WTC11 (cell line): ENCODE measurements around the gene UBQLN1. TPM values are rescaled to one million over a fixed set of nuclear protein-coding genes. Genes with fewer than 3 reads are reported as not detected.

ENCODE experiments used
- ATAC-seq: fragments of 200-7000 bp; cut with Tn5 transposase; 2 replicates; pipeline ENCODE4 v1.10.0; 2021; ENCODE audit warnings: mild to moderate bottlenecking, moderate library complexity
- CTCF ChIA-PET: fragments of 300-600 bp; sonication (Branson Sonifier 250); formaldehyde crosslinking; loops from one replicate; lab custom pipeline; 2021; ENCODE audit warnings: antibody characterized with exemption; lab: Charles Lee
- POLR2A ChIA-PET: fragments of 350-600 bp; sonication (Branson Sonifier 250); formaldehyde crosslinking; loops from one replicate; lab custom pipeline; 2021; ENCODE audit warnings: antibody characterized with exemption; lab: Charles Lee
- DNase-seq: peaks from one replicate; pipeline ENCODE4 v3.0.0; 2021; ENCODE audit warnings: low spot score
- H3K27ac Mint-ChIP-seq: 2 replicates; pipeline ENCODE4 v1.8.0; 2021; ENCODE audit warnings: mixed read lengths
- H3K27me3 Mint-ChIP-seq: 2 replicates; pipeline ENCODE4 v1.8.0; 2021; ENCODE audit warnings: low read depth, mild to moderate bottlenecking, moderate library complexity, mixed read lengths
- H3K36me3 Mint-ChIP-seq: 2 replicates; pipeline ENCODE4 v1.8.0; 2021; ENCODE audit warnings: mixed read lengths
- H3K4me1 Mint-ChIP-seq: 2 replicates; pipeline ENCODE4 v1.8.0; 2022; ENCODE audit warnings: mixed read lengths
- H3K4me3 Mint-ChIP-seq: 2 replicates; pipeline ENCODE4 v1.8.0; 2021; ENCODE audit warnings: mild to moderate bottlenecking, moderate library complexity, mixed read lengths
- H3K9me3 Mint-ChIP-seq: 2 replicates; pipeline ENCODE4 v1.8.0; 2021; ENCODE audit warnings: mixed read lengths
- ATF1 ChIP-seq: sonication (generic); formaldehyde crosslinking; IDR thresholded peaks from 2 replicates; pipeline ENCODE4 v1.8.1; 2023; ENCODE audit warnings: mild to moderate bottlenecking, moderate library complexity, missing genetic modification reagents
- GABPB1 ChIP-seq: sonication (generic); formaldehyde crosslinking; IDR thresholded peaks from 2 replicates; pipeline ENCODE4 v1.8.1; 2023; ENCODE audit warnings: mild to moderate bottlenecking, missing genetic modification reagents
- GRHL2 ChIP-seq: fragments of 250-450 bp; sonication (Bioruptor Pico); IDR thresholded peaks from 2 replicates; pipeline ENCODE4 v1.8.0; 2022; ENCODE audit warnings: mild to moderate bottlenecking, moderate library complexity; ENCODE audit not compliant: insufficient replicate concordance, severe bottlenecking
- MXD4 ChIP-seq: fragments of 250-450 bp; sonication (Bioruptor Pico); IDR thresholded peaks from 2 replicates; pipeline ENCODE4 v1.8.0; 2021; ENCODE audit warnings: mild to moderate bottlenecking, moderate library complexity, borderline replicate concordance
- NFATC4 ChIP-seq: fragments of 250-450 bp; sonication (Bioruptor Pico); IDR thresholded peaks from 2 replicates; pipeline ENCODE4 v1.9.0; 2021; ENCODE audit warnings: mild to moderate bottlenecking
- SMAD4 ChIP-seq: sonication (generic); formaldehyde crosslinking; IDR thresholded peaks from 2 replicates; pipeline ENCODE4 v1.8.0; 2022; ENCODE audit warnings: mild to moderate bottlenecking, missing genetic modification reagents
- TCF7 ChIP-seq: sonication (generic); formaldehyde crosslinking; IDR thresholded peaks from 2 replicates; pipeline ENCODE4 v1.8.0; 2022; ENCODE audit warnings: mild to moderate bottlenecking, low read depth, missing genetic modification reagents, moderate library complexity
- ZNF416 ChIP-seq: fragments of 250-450 bp; sonication (Bioruptor Pico); IDR thresholded peaks from 2 replicates; pipeline ENCODE4 v1.9.0; 2021; ENCODE audit warnings: mild to moderate bottlenecking, inconsistent platforms
- ZNF671 ChIP-seq: fragments of 250-450 bp; sonication (Bioruptor Pico); IDR thresholded peaks from 2 replicates; pipeline ENCODE4 v1.8.0; 2021; ENCODE audit warnings: mild to moderate bottlenecking
- total RNA-seq: library from RNA; stranded (reverse); gene quantifications from 3 replicates; pipeline ENCODE4 v1.2.3, GENCODE V29; 2021
- TF ChIP-seq, protein P1 (sequence below): sonication (generic); formaldehyde crosslinking; IDR thresholded peaks from 2 replicates; pipeline ENCODE4 v1.8.0; 2022; ENCODE audit warnings: missing genetic modification reagents
- TF ChIP-seq, protein P2 (sequence below): sonication (generic); formaldehyde crosslinking; conservative IDR thresholded peaks from 2 replicates; pipeline ENCODE4 v1.8.1; 2023; ENCODE audit warnings: mild to moderate bottlenecking, low read depth, missing genetic modification reagents, moderate library complexity
- TF ChIP-seq, protein P3 (sequence below): sonication (generic); formaldehyde crosslinking; IDR thresholded peaks from 2 replicates; pipeline ENCODE4 v1.8.1; 2022; ENCODE audit warnings: low read depth, mild to moderate bottlenecking, moderate library complexity, missing genetic modification reagents, borderline replicate concordance
- TF ChIP-seq, protein P4 (sequence below): sonication (generic); formaldehyde crosslinking; IDR thresholded peaks from 2 replicates; pipeline ENCODE4 v1.8.0; 2023; ENCODE audit warnings: mild to moderate bottlenecking, missing genetic modification reagents
- TF ChIP-seq, protein P5 (sequence below): sonication (generic); formaldehyde crosslinking; IDR thresholded peaks from 2 replicates; pipeline ENCODE4 v1.8.0; 2022; ENCODE audit warnings: mild to moderate bottlenecking, missing genetic modification reagents
- TF ChIP-seq, protein P6 (sequence below): sonication (generic); formaldehyde crosslinking; IDR thresholded peaks from 2 replicates; pipeline ENCODE4 v1.8.1; 2023; ENCODE audit warnings: mild to moderate bottlenecking, missing genetic modification reagents
- TF ChIP-seq, protein P7 (sequence below): sonication (generic); formaldehyde crosslinking; IDR thresholded peaks from 2 replicates; pipeline ENCODE4 v1.8.0; 2022; ENCODE audit warnings: mild to moderate bottlenecking, missing genetic modification reagents

Gene UBQLN1
- total RNA-seq, 1 experiment from 2014 or later = 110 TPM

DNA sequence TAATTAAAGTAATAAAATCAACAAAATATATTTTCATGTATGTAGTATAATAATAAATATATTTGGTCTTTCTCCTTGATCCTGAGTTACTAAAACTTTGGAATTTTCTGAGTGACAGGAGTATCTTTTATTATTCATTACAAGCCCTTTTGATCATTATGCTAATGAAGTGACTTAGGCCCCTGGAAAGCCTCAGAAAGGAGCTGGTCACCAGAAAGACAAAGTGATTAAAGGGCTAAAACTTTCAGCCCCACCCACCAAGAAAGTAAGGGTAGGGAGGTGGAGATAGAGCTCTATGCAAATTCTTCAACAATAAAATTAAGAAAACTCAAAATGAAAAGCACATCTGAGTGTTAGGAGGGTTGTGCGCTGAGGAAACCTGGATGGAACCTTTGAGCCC, 27.5 kb downstream of the UBQLN1 start (continued):
- TF ChIP-seq, protein P1, sequence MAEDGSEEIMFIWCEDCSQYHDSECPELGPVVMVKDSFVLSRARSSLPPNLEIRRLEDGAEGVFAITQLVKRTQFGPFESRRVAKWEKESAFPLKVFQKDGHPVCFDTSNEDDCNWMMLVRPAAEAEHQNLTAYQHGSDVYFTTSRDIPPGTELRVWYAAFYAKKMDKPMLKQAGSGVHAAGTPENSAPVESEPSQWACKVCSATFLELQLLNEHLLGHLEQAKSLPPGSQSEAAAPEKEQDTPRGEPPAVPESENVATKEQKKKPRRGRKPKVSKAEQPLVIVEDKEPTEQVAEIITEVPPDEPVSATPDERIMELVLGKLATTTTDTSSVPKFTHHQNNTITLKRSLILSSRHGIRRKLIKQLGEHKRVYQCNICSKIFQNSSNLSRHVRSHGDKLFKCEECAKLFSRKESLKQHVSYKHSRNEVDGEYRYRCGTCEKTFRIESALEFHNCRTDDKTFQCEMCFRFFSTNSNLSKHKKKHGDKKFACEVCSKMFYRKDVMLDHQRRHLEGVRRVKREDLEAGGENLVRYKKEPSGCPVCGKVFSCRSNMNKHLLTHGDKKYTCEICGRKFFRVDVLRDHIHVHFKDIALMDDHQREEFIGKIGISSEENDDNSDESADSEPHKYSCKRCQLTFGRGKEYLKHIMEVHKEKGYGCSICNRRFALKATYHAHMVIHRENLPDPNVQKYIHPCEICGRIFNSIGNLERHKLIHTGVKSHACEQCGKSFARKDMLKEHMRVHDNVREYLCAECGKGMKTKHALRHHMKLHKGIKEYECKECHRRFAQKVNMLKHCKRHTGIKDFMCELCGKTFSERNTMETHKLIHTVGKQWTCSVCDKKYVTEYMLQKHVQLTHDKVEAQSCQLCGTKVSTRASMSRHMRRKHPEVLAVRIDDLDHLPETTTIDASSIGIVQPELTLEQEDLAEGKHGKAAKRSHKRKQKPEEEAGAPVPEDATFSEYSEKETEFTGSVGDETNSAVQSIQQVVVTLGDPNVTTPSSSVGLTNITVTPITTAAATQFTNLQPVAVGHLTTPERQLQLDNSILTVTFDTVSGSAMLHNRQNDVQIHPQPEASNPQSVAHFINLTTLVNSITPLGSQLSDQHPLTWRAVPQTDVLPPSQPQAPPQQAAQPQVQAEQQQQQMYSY (CRISPR knock-in tag) = no peak
- TF ChIP-seq ZNF671 (CRISPR knock-in tag) (no peak), ATF1 (CRISPR knock-in tag) (no peak), SMAD4 (CRISPR knock-in tag) (no peak), TCF7 (CRISPR knock-in tag) (no peak)
- TF ChIP-seq, protein P2, sequence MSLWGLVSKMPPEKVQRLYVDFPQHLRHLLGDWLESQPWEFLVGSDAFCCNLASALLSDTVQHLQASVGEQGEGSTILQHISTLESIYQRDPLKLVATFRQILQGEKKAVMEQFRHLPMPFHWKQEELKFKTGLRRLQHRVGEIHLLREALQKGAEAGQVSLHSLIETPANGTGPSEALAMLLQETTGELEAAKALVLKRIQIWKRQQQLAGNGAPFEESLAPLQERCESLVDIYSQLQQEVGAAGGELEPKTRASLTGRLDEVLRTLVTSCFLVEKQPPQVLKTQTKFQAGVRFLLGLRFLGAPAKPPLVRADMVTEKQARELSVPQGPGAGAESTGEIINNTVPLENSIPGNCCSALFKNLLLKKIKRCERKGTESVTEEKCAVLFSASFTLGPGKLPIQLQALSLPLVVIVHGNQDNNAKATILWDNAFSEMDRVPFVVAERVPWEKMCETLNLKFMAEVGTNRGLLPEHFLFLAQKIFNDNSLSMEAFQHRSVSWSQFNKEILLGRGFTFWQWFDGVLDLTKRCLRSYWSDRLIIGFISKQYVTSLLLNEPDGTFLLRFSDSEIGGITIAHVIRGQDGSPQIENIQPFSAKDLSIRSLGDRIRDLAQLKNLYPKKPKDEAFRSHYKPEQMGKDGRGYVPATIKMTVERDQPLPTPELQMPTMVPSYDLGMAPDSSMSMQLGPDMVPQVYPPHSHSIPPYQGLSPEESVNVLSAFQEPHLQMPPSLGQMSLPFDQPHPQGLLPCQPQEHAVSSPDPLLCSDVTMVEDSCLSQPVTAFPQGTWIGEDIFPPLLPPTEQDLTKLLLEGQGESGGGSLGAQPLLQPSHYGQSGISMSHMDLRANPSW (CRISPR knock-in tag) = no peak
- TF ChIP-seq, protein P3, sequence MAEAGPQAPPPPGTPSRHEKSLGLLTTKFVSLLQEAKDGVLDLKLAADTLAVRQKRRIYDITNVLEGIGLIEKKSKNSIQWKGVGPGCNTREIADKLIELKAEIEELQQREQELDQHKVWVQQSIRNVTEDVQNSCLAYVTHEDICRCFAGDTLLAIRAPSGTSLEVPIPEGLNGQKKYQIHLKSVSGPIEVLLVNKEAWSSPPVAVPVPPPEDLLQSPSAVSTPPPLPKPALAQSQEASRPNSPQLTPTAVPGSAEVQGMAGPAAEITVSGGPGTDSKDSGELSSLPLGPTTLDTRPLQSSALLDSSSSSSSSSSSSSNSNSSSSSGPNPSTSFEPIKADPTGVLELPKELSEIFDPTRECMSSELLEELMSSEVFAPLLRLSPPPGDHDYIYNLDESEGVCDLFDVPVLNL = no peak

DNA sequence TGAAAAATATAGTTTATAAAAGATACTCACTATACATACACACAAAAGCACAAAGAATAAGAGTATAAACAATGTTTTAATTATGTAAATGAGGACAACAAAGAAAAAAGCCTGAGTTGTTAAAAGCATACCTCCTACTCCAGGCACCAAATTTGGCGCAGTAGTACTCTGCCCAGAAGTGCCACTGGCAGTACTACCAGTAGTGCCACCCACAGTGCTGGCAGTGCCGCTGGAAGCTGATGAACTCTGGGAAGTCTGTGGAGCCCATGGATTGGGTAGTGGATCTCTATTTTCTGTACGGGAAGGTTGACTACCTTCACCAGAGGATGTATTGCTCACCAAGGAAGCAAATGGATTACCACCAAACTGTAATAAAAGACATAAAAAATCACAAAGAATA, 30.2 kb downstream of the UBQLN1 start:
- peaks cover 13% of the 10 kb centered on the region for H3K4me1 Mint-ChIP-seq
- H3K9me3 Mint-ChIP-seq = no peaks in the 10 kb centered on the region
- ATAC-seq = no peak
- no peaks in the 10 kb centered on the region for H3K27me3 Mint-ChIP-seq
- no peak for DNase-seq
- POLR2A ChIA-PET = interaction anchor here (1.1 kb wide), 1 partner anchor 31 kb away, joined by 3 read pairs; the partner anchor contains the start of gene UBQLN1
- peaks cover 76% of the 10 kb centered on the region for H3K36me3 Mint-ChIP-seq
- no peak overlapping the region for H3K4me3 Mint-ChIP-seq
- TF ChIP-seq NFATC4 (CRISPR knock-in tag) (no peak), MXD4 (CRISPR knock-in tag) (no peak)
- TF ChIP-seq, protein P4, sequence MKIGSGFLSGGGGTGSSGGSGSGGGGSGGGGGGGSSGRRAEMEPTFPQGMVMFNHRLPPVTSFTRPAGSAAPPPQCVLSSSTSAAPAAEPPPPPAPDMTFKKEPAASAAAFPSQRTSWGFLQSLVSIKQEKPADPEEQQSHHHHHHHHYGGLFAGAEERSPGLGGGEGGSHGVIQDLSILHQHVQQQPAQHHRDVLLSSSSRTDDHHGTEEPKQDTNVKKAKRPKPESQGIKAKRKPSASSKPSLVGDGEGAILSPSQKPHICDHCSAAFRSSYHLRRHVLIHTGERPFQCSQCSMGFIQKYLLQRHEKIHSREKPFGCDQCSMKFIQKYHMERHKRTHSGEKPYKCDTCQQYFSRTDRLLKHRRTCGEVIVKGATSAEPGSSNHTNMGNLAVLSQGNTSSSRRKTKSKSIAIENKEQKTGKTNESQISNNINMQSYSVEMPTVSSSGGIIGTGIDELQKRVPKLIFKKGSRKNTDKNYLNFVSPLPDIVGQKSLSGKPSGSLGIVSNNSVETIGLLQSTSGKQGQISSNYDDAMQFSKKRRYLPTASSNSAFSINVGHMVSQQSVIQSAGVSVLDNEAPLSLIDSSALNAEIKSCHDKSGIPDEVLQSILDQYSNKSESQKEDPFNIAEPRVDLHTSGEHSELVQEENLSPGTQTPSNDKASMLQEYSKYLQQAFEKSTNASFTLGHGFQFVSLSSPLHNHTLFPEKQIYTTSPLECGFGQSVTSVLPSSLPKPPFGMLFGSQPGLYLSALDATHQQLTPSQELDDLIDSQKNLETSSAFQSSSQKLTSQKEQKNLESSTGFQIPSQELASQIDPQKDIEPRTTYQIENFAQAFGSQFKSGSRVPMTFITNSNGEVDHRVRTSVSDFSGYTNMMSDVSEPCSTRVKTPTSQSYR = no peak
- TF ChIP-seq, protein P5, sequence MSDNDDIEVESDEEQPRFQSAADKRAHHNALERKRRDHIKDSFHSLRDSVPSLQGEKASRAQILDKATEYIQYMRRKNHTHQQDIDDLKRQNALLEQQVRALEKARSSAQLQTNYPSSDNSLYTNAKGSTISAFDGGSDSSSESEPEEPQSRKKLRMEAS (CRISPR knock-in tag) = no peak
- CTCF ChIA-PET = interaction anchor here (1.1 kb wide), 1 partner anchor 28 kb away, joined by 3 read pairs; no protein-coding TSS in a partner anchor
- no peak overlapping the region for H3K27ac Mint-ChIP-seq

DNA sequence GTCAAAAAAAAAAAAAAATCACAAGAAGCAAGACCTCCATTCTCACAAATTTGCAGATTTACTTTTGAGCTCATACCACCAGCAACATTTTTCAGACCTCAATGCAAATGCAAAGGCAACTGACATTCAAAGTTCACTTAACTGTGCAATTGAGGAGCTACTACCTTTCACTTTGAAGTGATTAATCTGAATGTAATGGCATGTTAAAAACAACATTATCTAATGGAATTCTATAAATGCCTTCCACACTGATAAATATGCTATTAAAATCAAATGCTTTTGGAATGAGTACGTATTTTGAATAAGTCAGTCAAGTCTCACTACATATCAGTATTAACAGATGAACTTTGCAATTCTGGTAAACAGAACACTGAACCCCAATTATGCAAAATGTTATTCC, 32.3 kb downstream of the UBQLN1 start:
- Mint-ChIP-seq H3K27ac (no peak overlapping the region), H3K4me1 (peaks cover 3% of the 10 kb centered on the region), H3K27me3 (no peaks in the 10 kb centered on the region), H3K9me3 (no peaks in the 10 kb centered on the region), H3K4me3 (no peak overlapping the region), H3K36me3 (peaks cover 70% of the 10 kb centered on the region)
- ChIA-PET CTCF (no interaction called here), POLR2A (no interaction called here)
- DNase-seq (no peak), ATAC-seq (no peak)
- TF ChIP-seq, protein P6, sequence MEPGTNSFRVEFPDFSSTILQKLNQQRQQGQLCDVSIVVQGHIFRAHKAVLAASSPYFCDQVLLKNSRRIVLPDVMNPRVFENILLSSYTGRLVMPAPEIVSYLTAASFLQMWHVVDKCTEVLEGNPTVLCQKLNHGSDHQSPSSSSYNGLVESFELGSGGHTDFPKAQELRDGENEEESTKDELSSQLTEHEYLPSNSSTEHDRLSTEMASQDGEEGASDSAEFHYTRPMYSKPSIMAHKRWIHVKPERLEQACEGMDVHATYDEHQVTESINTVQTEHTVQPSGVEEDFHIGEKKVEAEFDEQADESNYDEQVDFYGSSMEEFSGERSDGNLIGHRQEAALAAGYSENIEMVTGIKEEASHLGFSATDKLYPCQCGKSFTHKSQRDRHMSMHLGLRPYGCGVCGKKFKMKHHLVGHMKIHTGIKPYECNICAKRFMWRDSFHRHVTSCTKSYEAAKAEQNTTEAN (CRISPR knock-in tag) = no peak
- TF ChIP-seq, protein P7, sequence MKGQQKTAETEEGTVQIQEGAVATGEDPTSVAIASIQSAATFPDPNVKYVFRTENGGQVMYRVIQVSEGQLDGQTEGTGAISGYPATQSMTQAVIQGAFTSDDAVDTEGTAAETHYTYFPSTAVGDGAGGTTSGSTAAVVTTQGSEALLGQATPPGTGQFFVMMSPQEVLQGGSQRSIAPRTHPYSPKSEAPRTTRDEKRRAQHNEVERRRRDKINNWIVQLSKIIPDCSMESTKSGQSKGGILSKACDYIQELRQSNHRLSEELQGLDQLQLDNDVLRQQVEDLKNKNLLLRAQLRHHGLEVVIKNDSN (CRISPR knock-in tag) = no peak
- TF ChIP-seq GRHL2 (CRISPR knock-in tag) (no peak), GABPB1 (CRISPR knock-in tag) (no peak), ZNF416 (CRISPR knock-in tag) (no peak)
